ENCODE results near the gene MRPL34. TPM values are rescaled to one million over a fixed set of nuclear protein-coding genes. Genes with fewer than 3 reads are reported as not detected.

The MRPL34 gene
- total and polyA plus RNA-seq, 2 experiments from 2014 or later, result 61.1 to 131 TPM

GRCh38 chr19:17335575-17335974 is 29.9 kb downstream of the MRPL34 start:
- WGBS (ENCODE audit: low lambda C conversion rate, missing lambda C conversion rate), result 81% methylated on average over 10 of the region's 10 CpGs
- peak overlapping the region; percentile 90 for H3K4me2 ChIP-seq
- peak overlapping the region; percentile 72 for H2AFZ ChIP-seq

GRCh38 chr19:17336872-17337674 is 31.4 kb downstream of the MRPL34 start, which contains the start of gene GTPBP3:
TSS of gene GTPBP3 (plus strand) at chr19:17337553. CDS start at chr19:17337612, 59 bp downstream.
- no peaks in the 10 kb centered on the region for H3K27me3 ChIP-seq
- peak within 1 kb of the TSS; percentile 92 for H3K4me3 ChIP-seq
- peaks cover 17% of the 10 kb centered on the region for H3K79me2 ChIP-seq
- WGBS (ENCODE audit: low lambda C conversion rate, missing lambda C conversion rate), result under 1% methylated on average over 41 of the region's 41 CpGs
- no peaks in the 10 kb centered on the region for H3K36me3 ChIP-seq (replicated peaks; ENCODE audit: insufficient read depth, low read depth)
- TF ChIP-seq, protein P1, sequence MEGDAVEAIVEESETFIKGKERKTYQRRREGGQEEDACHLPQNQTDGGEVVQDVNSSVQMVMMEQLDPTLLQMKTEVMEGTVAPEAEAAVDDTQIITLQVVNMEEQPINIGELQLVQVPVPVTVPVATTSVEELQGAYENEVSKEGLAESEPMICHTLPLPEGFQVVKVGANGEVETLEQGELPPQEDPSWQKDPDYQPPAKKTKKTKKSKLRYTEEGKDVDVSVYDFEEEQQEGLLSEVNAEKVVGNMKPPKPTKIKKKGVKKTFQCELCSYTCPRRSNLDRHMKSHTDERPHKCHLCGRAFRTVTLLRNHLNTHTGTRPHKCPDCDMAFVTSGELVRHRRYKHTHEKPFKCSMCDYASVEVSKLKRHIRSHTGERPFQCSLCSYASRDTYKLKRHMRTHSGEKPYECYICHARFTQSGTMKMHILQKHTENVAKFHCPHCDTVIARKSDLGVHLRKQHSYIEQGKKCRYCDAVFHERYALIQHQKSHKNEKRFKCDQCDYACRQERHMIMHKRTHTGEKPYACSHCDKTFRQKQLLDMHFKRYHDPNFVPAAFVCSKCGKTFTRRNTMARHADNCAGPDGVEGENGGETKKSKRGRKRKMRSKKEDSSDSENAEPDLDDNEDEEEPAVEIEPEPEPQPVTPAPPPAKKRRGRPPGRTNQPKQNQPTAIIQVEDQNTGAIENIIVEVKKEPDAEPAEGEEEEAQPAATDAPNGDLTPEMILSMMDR (IDR thresholded peaks at IDR 0.05; ENCODE audit: poor library complexity), result no peak
- no peak for TF ChIP-seq EZH2phosphoT487 (IDR thresholded peaks at IDR 0.05; ENCODE audit: low read depth, severe bottlenecking, unreplicated experiment)
- no peak for TF ChIP-seq EZH2 (IDR thresholded peaks at IDR 0.05; ENCODE audit: borderline replicate concordance)
- no peaks in the 10 kb centered on the region for H4K20me1 ChIP-seq (ENCODE audit: insufficient read depth, poor library complexity, severe bottlenecking)
- H3K4me2 ChIP-seq, result peak within 1 kb of the TSS; percentile 91
- H3K27ac ChIP-seq, result peak within 1 kb of the TSS; percentile 96
- H2AFZ ChIP-seq, result peak within 1 kb of the TSS; percentile 91
- H3K4me1 ChIP-seq (ENCODE audit: insufficient read depth), result peaks cover 16% of the 10 kb centered on the region
- H3K9me3 ChIP-seq (ENCODE audit: low read depth), result no peaks in the 10 kb centered on the region
- no peaks in the 10 kb centered on the region for H3K9me2 ChIP-seq (replicated peaks; ENCODE audit: insufficient read depth)
- DNase-seq (ENCODE audit: low spot score), result peak; percentile 98

More at GRCh38 chr19:17335575-17335974, 29.9 kb downstream of the MRPL34 start:
- peaks cover 17% of the 10 kb centered on the region for H3K79me2 ChIP-seq
- H3K4me3 ChIP-seq, result no peak overlapping the region
- H4K20me1 ChIP-seq (ENCODE audit: insufficient read depth, poor library complexity, severe bottlenecking), result no peaks in the 10 kb centered on the region
- no peaks in the 10 kb centered on the region for H3K27me3 ChIP-seq
- no peak overlapping the region for H3K27ac ChIP-seq
- no peaks in the 10 kb centered on the region for H3K9me3 ChIP-seq (ENCODE audit: low read depth)
- no peaks in the 10 kb centered on the region for H3K9me2 ChIP-seq (replicated peaks; ENCODE audit: insufficient read depth)
- no peak for TF ChIP-seq EZH2phosphoT487 (IDR thresholded peaks at IDR 0.05; ENCODE audit: low read depth, severe bottlenecking, unreplicated experiment)
- TF ChIP-seq, protein P1 (IDR thresholded peaks at IDR 0.05; ENCODE audit: poor library complexity), result no peak
- no peak for TF ChIP-seq EZH2 (IDR thresholded peaks at IDR 0.05; ENCODE audit: borderline replicate concordance)
- H3K4me1 ChIP-seq (ENCODE audit: insufficient read depth), result peaks cover 16% of the 10 kb centered on the region
- peak; percentile 27 for DNase-seq (ENCODE audit: low spot score)
- H3K36me3 ChIP-seq (replicated peaks; ENCODE audit: insufficient read depth, low read depth), result no peaks in the 10 kb centered on the region

DNA sequence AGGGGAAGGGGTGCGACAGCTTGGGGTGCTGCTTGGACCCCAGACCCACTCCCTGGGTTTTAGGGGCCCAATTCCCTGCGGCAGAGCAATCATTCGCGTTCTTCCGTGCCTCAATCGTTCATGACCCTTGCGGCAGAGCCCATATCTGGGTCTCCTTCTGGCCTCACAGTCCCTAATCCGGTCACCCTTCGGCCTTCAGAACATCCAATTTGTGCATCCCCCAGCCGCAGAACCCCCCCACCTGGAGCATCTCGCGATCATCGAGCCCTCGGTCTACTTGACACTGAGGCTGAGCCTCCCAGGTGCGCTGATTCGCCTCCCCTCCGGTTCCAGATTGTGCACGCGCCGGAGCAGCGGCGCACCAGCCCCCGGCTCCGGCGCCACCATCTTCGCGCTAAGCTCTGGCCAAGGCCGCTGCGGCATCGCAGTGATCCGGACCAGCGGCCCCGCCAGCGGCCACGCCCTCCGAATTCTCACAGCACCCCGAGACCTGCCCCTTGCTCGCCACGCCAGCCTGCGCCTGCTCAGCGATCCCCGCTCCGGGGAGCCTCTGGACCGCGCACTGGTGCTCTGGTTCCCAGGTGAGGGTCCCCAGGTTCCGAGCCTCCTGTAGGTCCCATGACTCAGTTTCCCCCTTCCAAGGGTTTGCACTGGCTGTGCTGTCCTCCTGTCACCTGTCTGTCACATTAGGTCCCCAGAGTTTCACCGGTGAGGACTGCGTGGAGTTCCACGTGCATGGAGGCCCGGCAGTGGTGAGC is 32.2 kb downstream of the MRPL34 start:
- WGBS (ENCODE audit: low lambda C conversion rate, missing lambda C conversion rate), result 13% methylated on average over 40 of the region's 50 CpGs
- TF ChIP-seq EZH2phosphoT487 (IDR thresholded peaks at IDR 0.05; ENCODE audit: low read depth, severe bottlenecking, unreplicated experiment) (no peak), EZH2 (IDR thresholded peaks at IDR 0.05; ENCODE audit: borderline replicate concordance) (no peak)
- TF ChIP-seq, protein P1 (IDR thresholded peaks at IDR 0.05; ENCODE audit: poor library complexity), result no peak
- H3K4me2 ChIP-seq, result peak overlapping the region; percentile 91

More for the DNA sequence above, 32.2 kb downstream of the MRPL34 start:
- Histone ChIP-seq H3K4me1 (ENCODE audit: insufficient read depth) (peaks cover 16% of the 10 kb centered on the region), H3K27ac (no peak overlapping the region), H4K20me1 (ENCODE audit: insufficient read depth, poor library complexity, severe bottlenecking) (no peaks in the 10 kb centered on the region), H3K9me2 (replicated peaks; ENCODE audit: insufficient read depth) (no peaks in the 10 kb centered on the region), H2AFZ (peak overlapping the region; percentile 51), H3K4me3 (peak overlapping the region; percentile 33), H3K36me3 (replicated peaks; ENCODE audit: insufficient read depth, low read depth) (no peaks in the 10 kb centered on the region), H3K79me2 (peaks cover 17% of the 10 kb centered on the region), H3K9me3 (ENCODE audit: low read depth) (no peaks in the 10 kb centered on the region), H3K27me3 (no peaks in the 10 kb centered on the region)
- no peak for DNase-seq (ENCODE audit: low spot score)
